Endothelial cell of hepatic sinusoid (primary cell): ENCODE results near the gene DYNLT2.
"Not testable (repeated sequence)": the region's sequence is repeated elsewhere in the genome, so short reads cannot be mapped to it uniquely, and the experiment has no call there.

ENCODE experiments used
- in situ Hi-C: cut with HindIII; loops from 2 replicates; pipeline ENCODE4 v1.10.0; 2017; ENCODE audit warnings: low sequenced_read_pairs

DYNLT2 gene

GRCh38 chr6:169783971-169784820, 32.8 kb upstream of the DYNLT2 start:
- in situ Hi-C loops: no loop called here

- in situ Hi-C loops: no loop called here
Measured at GRCh38 chr6:169783401-169783800, 32.0 kb upstream of the DYNLT2 start.

- in situ Hi-C loops: no loop called here
Measured at GRCh38 chr6:169782966-169783365, 31.6 kb upstream of the DYNLT2 start.

GRCh38 chr6:169780571-169781091, 29.3 kb upstream of the DYNLT2 start:
- in situ Hi-C loops: no loop called here

GRCh38 chr6:169779896-169780295, 28.5 kb upstream of the DYNLT2 start:
- in situ Hi-C loops: loop anchor here (5.0 kb wide), 1 partner anchor 52 kb away; no protein-coding TSS in a partner anchor

- in situ Hi-C loops: loop anchor here (5.0 kb wide), 1 partner anchor 53 kb away; no protein-coding TSS in a partner anchor
Measured at GRCh38 chr6:169779092-169779815, 27.9 kb upstream of the DYNLT2 start.

GRCh38 chr6:169778646-169779045, 27.3 kb upstream of the DYNLT2 start:
- in situ Hi-C loops: loop anchor here (5.0 kb wide), 1 partner anchor 54 kb away; no protein-coding TSS in a partner anchor

GRCh38 chr6:169777896-169778295, 26.5 kb upstream of the DYNLT2 start:
- in situ Hi-C loops: loop anchor here (5.0 kb wide), 1 partner anchor 54 kb away; no protein-coding TSS in a partner anchor

GRCh38 chr6:169776379-169776778, 25.0 kb upstream of the DYNLT2 start:
- in situ Hi-C loops: loop anchor here (5.0 kb wide), 1 partner anchor 56 kb away; no protein-coding TSS in a partner anchor

- in situ Hi-C loops: loop anchor here (5.0 kb wide), 1 partner anchor 57 kb away; no protein-coding TSS in a partner anchor
Measured at GRCh38 chr6:169775321-169775720, 23.9 kb upstream of the DYNLT2 start.

GRCh38 chr6:169774347-169774746, 23.0 kb upstream of the DYNLT2 start:
- in situ Hi-C loops: no loop called here

- in situ Hi-C loops: no loop called here
Measured at GRCh38 chr6:169766921-169767736, 15.8 kb upstream of the DYNLT2 start.

GRCh38 chr6:169766232-169766631, 14.9 kb upstream of the DYNLT2 start:
- in situ Hi-C loops: no loop called here

- in situ Hi-C loops: not testable (repeated sequence)
Measured at GRCh38 chr6:169765789-169766188, 14.4 kb upstream of the DYNLT2 start.

- in situ Hi-C loops: no loop called here
Measured at GRCh38 chr6:169763881-169764280, 12.5 kb upstream of the DYNLT2 start.

- in situ Hi-C loops: no loop called here
Measured at GRCh38 chr6:169763308-169763707, 11.9 kb upstream of the DYNLT2 start.

- in situ Hi-C loops: no loop called here
Measured at GRCh38 chr6:169755162-169755561, 3.8 kb upstream of the DYNLT2 start.

GRCh38 chr6:169752074-169752623, 777 bp upstream of the DYNLT2 start:
- in situ Hi-C loops: no loop called here

GRCh38 chr6:169746556-169746955, 4.8 kb downstream of the DYNLT2 start:
- in situ Hi-C loops: no loop called here

- in situ Hi-C loops: no loop called here
Measured at GRCh38 chr6:169745405-169745804, 6.0 kb downstream of the DYNLT2 start.
